OCI-LY1 (cell line): ENCODE measurements around the gene OR6B2.

ENCODE experiments used
- H2AFZ ChIP-seq: fragments of 200-600 bp; sonication (generic), shearing (Covaris generic); 2 replicates; pipeline ENCODE4 v1.6.0; 2014; ENCODE audit warnings: antibody characterized with exemption, mild to moderate bottlenecking, low read length
- H3F3A ChIP-seq: fragments of 200-600 bp; sonication (generic), shearing (Covaris generic); 2 replicates; pipeline ENCODE4 v1.6.0; 2014; ENCODE audit warnings: mild to moderate bottlenecking, antibody characterized with exemption, low read length, moderate library complexity; ENCODE audit not compliant: insufficient read depth
- H3K27ac ChIP-seq: fragments of 200-600 bp; sonication (generic); 2 replicates; pipeline ENCODE4 v1.5.1; 2014; ENCODE audit warnings: low read length, mixed run types, mild to moderate bottlenecking, low read depth; ENCODE audit not compliant: poor library complexity, severe bottlenecking
- H3K27me3 ChIP-seq: fragments of 200-600 bp; sonication (generic); 2 replicates; pipeline ENCODE4 v1.6.0; 2014; ENCODE audit warnings: antibody characterized with exemption, mild to moderate bottlenecking, low read length, moderate library complexity; ENCODE audit not compliant: insufficient read depth
- H3K36me3 ChIP-seq: fragments of 200-600 bp; sonication (generic); 2 replicates; pipeline ENCODE4 v1.6.1; 2014; ENCODE audit warnings: mild to moderate bottlenecking, antibody characterized with exemption, low read length, moderate library complexity, mixed read lengths; ENCODE audit not compliant: insufficient read depth
- H3K4me1 ChIP-seq: fragments of 200-600 bp; sonication (generic); 2 replicates; pipeline ENCODE4 v1.5.1; 2014; ENCODE audit warnings: mild to moderate bottlenecking, low read length, moderate library complexity; ENCODE audit not compliant: insufficient read depth, severe bottlenecking
- H3K4me2 ChIP-seq: fragments of 200-600 bp; sonication (generic), shearing (Covaris generic); 2 replicates; pipeline ENCODE4 v1.6.1; 2014; ENCODE audit warnings: low read length
- H3K4me3 ChIP-seq: fragments of 200-600 bp; sonication (generic); 2 replicates; pipeline ENCODE4 v1.5.1; 2014; ENCODE audit warnings: low read length, low read depth, mild to moderate bottlenecking, mixed read lengths; ENCODE audit not compliant: poor library complexity, severe bottlenecking
- H3K79me2 ChIP-seq: fragments of 200-600 bp; shearing (Covaris generic); 2 replicates; pipeline ENCODE4 v1.6.1; 2016; ENCODE audit warnings: mixed run types, low read length, mixed read lengths; ENCODE audit not compliant: insufficient read depth
- H3K9ac ChIP-seq: fragments of 200-600 bp; sonication (generic), shearing (Covaris generic); 2 replicates; pipeline ENCODE4 v1.6.1; 2014; ENCODE audit warnings: mild to moderate bottlenecking, low read length, mixed read lengths
- H3K9me2 ChIP-seq: fragments of 200-600 bp; sonication (generic), shearing (Covaris generic); 2 replicates; pipeline ENCODE4 v1.6.1; 2014; ENCODE audit warnings: low read depth, mild to moderate bottlenecking, low read length, mixed read lengths
- H3K9me3 ChIP-seq: fragments of 200-600 bp; shearing (Covaris generic); 2 replicates; pipeline ENCODE4 v1.6.1; 2014; ENCODE audit warnings: low read length, mixed read lengths
- H4K20me1 ChIP-seq: fragments of 200-600 bp; sonication (generic), shearing (Covaris generic); 2 replicates; pipeline ENCODE4 v1.6.0; 2016; ENCODE audit warnings: mild to moderate bottlenecking, low read length; ENCODE audit not compliant: insufficient read depth
- EZH2 ChIP-seq: fragments of 200-600 bp; sonication (generic), shearing (Covaris generic); IDR thresholded peaks from 2 replicates; pipeline ENCODE4 v1.8.0; 2017; ENCODE audit warnings: borderline replicate concordance, mixed run types, mild to moderate bottlenecking, antibody characterized with exemption, low read length, moderate library complexity, mixed read lengths
- TF ChIP-seq, protein P1 (sequence below): fragments of 200-600 bp; sonication (generic), shearing (Covaris generic); IDR thresholded peaks from 2 replicates; pipeline ENCODE4 v1.5.1; 2017; ENCODE audit warnings: mild to moderate bottlenecking, antibody characterized with exemption, low read length, moderate library complexity, mixed read lengths

The OR6B2 gene

DNA sequence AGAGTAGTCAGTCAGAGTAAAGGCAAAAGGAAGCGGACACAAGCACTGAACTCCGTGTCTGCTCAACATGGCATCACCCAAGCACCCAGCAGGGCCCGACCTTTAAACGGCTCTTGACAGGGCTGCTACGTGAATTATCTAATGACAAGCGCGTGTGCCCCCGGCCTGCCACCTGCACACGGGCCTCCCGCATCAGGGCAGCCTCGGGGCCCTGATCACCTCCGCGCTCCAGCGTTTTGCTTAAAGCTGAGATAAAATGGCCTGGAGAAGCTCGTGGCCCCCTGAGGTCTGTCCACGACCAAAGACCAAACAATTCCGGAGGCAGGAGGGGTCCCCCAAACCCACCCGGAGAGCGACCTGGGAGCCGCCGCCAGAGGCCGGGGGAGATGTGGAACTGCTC lies 5.5 kb downstream of the OR6B2 start:
- H4K20me1 ChIP-seq: no peaks in the 10 kb centered on the region
- no peak overlapping the region for H3K27ac ChIP-seq
- H3K9me2 ChIP-seq: no peaks in the 10 kb centered on the region
- H3K4me1 ChIP-seq: peaks cover 20% of the 10 kb centered on the region
- peaks cover 16% of the 10 kb centered on the region for H3K36me3 ChIP-seq
- TF ChIP-seq, protein P1, sequence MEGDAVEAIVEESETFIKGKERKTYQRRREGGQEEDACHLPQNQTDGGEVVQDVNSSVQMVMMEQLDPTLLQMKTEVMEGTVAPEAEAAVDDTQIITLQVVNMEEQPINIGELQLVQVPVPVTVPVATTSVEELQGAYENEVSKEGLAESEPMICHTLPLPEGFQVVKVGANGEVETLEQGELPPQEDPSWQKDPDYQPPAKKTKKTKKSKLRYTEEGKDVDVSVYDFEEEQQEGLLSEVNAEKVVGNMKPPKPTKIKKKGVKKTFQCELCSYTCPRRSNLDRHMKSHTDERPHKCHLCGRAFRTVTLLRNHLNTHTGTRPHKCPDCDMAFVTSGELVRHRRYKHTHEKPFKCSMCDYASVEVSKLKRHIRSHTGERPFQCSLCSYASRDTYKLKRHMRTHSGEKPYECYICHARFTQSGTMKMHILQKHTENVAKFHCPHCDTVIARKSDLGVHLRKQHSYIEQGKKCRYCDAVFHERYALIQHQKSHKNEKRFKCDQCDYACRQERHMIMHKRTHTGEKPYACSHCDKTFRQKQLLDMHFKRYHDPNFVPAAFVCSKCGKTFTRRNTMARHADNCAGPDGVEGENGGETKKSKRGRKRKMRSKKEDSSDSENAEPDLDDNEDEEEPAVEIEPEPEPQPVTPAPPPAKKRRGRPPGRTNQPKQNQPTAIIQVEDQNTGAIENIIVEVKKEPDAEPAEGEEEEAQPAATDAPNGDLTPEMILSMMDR: no peak
- TF ChIP-seq EZH2: no peak
- H3K4me3 ChIP-seq: peak overlapping the region; percentile 91
- no peak overlapping the region for H2AFZ ChIP-seq
- peak overlapping the region; percentile 95 for H3K4me2 ChIP-seq
- no peaks in the 10 kb centered on the region for H3K9me3 ChIP-seq
- no peaks in the 10 kb centered on the region for H3F3A ChIP-seq
- H3K9ac ChIP-seq: peak overlapping the region; percentile 89
- no peaks in the 10 kb centered on the region for H3K27me3 ChIP-seq
- peaks cover 27% of the 10 kb centered on the region for H3K79me2 ChIP-seq

- Histone ChIP-seq H2AFZ (no peak overlapping the region), H3K9ac (peak overlapping the region; percentile 89), H3K36me3 (peaks cover 22% of the 10 kb centered on the region), H3K9me2 (no peaks in the 10 kb centered on the region), H3K4me2 (peak overlapping the region; percentile 95), H4K20me1 (no peaks in the 10 kb centered on the region), H3F3A (no peaks in the 10 kb centered on the region), H3K27me3 (no peaks in the 10 kb centered on the region), H3K4me3 (peak overlapping the region; percentile 91), H3K9me3 (no peaks in the 10 kb centered on the region), H3K79me2 (peaks cover 27% of the 10 kb centered on the region), H3K4me1 (peaks cover 20% of the 10 kb centered on the region), H3K27ac (no peak overlapping the region)
- no peak for TF ChIP-seq EZH2
- TF ChIP-seq, protein P1: no peak
These were observed 6.4 kb downstream of the OR6B2 start for GRCh38 chr2:240023792-240024191.

- Histone ChIP-seq H2AFZ (no peak overlapping the region), H3K4me1 (peaks cover 20% of the 10 kb centered on the region), H3F3A (no peaks in the 10 kb centered on the region), H3K36me3 (peaks cover 44% of the 10 kb centered on the region), H3K4me3 (no peak overlapping the region), H3K79me2 (peaks cover 27% of the 10 kb centered on the region), H3K9me2 (no peaks in the 10 kb centered on the region), H3K27ac (no peak overlapping the region), H3K27me3 (no peaks in the 10 kb centered on the region), H4K20me1 (no peaks in the 10 kb centered on the region), H3K9me3 (no peaks in the 10 kb centered on the region), H3K4me2 (no peak overlapping the region), H3K9ac (no peak overlapping the region)
- TF ChIP-seq, protein P1: peak; percentile 77
- no peak for TF ChIP-seq EZH2
These were observed 8.6 kb downstream of the OR6B2 start for GRCh38 chr2:240021488-240022104.
